NCI-H510A treated with DMSO at 0.1 percent for 48 hours (cell line): ENCODE measurements around the gene DSE.
"Not testable (repeated sequence)": the region's sequence is repeated elsewhere in the genome, so short reads cannot be mapped to it uniquely, and the experiment has no call there.

Experiments used
- DNase-seq: peaks from one replicate; lab custom pipeline; 2025; lab: John Stamatoyannopoulos, UW

DSE gene

DNA sequence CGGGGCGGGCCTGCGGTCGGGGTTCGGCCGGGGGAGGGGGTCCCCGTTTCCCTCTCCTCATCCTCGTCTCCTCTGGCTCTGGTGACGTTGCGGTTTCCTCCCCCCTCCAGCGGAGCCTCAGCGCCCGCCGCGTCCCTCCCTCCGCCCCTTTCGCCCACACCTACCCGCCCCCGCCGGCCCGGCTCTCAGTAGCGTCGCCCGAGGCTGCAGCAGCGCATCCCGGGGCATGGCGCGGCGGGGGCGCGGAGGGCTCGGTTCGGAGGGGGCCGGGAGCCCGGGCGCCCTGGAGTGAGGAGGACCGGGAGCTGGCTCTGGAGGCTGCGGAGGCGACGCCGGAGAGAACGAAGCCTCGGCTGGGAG, at the start of gene DSE:
TSS of gene DSE (plus strand) at position 188 of the 360 bp plus-strand sequence. CDS start 28,304 bp downstream, outside the sequence.
- no peak for DNase-seq

GRCh38 chr6:116321933-116322332, 48.8 kb upstream of the DSE start:
- not testable (repeated sequence) for DNase-seq

- DNase-seq = no peak
Observed at GRCh38 chr6:116323863-116324262, 46.9 kb upstream of the DSE start.

GRCh38 chr6:116325634-116326132, 45.1 kb upstream of the DSE start:
- not testable (repeated sequence) for DNase-seq

DNA sequence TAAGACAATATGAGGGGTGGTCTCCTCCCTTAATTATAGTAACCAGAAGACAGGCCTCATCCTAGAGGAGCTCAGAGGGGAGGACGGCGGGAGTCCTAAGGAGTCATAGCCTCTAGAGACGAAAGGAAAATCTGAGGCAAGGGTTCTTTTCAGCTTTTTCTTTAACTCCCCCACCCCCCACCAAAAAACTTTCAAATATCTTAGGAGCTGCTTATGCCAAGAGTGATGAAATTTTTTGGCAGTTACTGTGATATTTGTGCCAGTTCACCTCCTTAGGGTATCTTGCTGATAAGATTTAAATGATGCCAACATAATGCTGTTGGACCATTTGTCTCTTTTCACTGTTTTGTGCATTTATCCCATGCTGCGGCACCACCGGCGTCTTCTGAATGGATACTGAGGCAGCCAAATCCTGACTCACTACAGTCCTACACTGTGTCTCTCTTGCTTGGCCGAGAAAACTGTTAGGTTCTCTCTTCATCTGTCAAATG, 44.5 kb upstream of the DSE start:
- no peak for DNase-seq

GRCh38 chr6:116326996-116327395, 43.8 kb upstream of the DSE start:
- DNase-seq = no peak

- DNase-seq = no peak
Observed at GRCh38 chr6:116327803-116328527, 42.8 kb upstream of the DSE start.

GRCh38 chr6:116328528-116328903, 42.2 kb upstream of the DSE start:
- DNase-seq = no peak

DNA sequence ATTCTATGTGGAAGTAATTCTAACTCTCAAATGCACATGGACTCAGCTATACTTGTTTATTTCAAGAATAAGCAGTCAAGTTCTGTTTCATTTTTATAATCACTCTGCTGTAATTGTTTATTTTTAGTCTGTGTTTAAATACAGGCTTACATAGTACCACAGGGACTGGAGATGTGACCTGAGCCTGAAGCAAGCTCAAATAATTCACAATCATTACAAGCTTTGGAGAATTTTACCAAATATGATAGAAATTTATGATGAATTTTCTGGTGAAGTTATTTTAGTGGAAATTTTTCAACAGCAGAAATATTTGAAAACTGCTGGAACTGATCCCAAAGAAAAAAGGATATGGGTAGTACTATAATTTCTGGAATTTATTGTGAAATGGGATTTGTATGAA, 41.6 kb upstream of the DSE start:
- DNase-seq = no peak

DNA sequence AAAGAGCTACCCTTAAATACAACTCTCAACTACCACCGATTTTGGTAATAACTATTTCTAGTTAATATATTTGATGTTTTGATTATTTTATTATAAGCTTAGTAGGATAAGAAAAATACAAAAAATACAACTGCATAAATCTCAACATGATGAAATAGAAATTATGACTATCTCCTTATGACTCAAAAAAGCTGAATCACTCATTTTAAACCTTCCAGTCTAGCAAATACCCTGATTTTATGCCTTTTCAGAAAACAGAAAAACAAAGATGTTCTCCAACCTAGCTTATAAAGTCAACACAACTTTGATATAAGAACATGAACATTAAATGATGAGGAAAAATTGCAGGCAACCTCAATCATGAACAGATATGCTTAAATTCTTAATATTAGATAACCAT, 40.2 kb upstream of the DSE start:
- DNase-seq = no peak

GRCh38 chr6:116332096-116332495, 38.7 kb upstream of the DSE start:
- DNase-seq = no peak

DNA sequence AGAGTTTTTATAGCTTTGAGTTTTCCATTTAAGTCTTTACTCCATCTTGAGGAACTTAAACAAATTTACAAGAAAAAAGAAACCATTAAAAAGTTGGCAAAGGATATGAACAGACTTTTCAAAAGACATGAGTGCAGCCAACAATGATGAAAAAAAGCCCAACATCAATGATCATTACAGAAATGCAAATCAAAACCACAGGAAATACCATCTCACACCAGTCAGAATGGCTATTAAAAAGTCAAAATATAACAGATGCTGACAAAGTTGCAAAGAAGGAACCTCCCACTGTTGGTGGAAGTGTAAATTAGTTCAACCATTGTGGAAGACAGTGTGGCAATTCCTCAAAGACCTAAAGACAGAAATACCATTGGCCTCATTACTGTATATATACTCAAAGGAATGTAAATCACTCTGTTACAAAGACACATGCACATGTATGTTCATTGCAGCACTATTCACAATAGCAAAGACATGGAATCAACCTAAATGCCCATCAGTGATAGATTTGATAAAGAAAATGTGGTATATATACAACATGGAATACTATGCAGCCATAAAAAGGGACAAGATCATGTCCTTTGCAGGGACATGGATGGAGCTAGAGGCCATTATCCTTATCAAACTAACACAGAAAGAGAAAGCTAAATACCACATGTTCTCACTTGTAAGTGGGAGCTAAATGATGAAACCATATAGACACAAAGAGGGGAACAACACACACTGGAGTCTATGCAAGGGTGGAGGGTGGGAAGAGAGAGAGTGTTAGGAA, 35.9 kb upstream of the DSE start:
- DNase-seq = not testable (repeated sequence)

GRCh38 chr6:116335612-116336215, 35.0 kb upstream of the DSE start:
- no peak for DNase-seq

- DNase-seq = no peak
Observed at GRCh38 chr6:116338943-116339342, 31.8 kb upstream of the DSE start.

- DNase-seq = not testable (repeated sequence)
Observed at GRCh38 chr6:116340625-116341024, 30.1 kb upstream of the DSE start.

GRCh38 chr6:116349216-116349615, 21.5 kb upstream of the DSE start:
- no peak for DNase-seq

GRCh38 chr6:116351101-116351500, 19.6 kb upstream of the DSE start:
- DNase-seq = no peak

- no peak for DNase-seq
Observed at GRCh38 chr6:116352515-116353471, 18.0 kb upstream of the DSE start.

DNA sequence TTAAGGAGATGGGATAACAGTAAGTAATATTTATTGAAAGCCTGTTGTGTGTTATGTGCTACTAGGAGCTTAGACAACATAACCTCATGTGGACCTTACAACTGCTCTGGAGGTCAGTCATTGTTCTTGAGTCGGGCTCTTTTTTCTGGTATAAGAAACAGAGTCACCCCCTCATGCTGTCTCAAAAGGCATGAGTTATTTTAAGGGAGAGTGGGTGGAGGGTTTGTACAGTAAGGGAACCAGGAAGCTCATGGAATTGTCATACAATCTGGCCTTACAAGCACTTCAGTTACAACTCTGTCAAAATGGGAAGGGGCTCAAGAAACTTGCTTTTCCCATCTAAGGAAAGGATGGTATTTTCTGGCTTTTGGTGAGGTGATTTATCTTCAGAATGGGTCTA, 16.5 kb upstream of the DSE start:
- no peak for DNase-seq

DNA sequence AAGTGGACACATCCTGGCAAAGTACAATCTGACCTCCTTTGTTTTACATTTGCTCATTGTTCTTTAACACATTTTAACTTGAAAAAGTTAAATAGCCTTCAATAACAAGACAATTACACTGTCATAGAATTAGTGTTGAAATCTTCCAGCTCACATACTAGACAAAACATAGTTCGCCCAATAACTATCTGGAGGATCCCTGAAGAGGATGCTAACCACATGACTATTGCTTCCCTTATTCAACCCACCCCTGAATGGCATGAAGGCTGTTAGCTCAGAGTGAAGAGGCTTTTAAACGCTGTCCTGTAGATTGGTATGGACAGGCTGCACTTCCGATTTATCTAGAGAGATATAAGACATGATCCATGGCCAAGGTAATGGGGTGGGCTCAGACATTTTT, 15.0 kb upstream of the DSE start:
- DNase-seq = no peak

DNA sequence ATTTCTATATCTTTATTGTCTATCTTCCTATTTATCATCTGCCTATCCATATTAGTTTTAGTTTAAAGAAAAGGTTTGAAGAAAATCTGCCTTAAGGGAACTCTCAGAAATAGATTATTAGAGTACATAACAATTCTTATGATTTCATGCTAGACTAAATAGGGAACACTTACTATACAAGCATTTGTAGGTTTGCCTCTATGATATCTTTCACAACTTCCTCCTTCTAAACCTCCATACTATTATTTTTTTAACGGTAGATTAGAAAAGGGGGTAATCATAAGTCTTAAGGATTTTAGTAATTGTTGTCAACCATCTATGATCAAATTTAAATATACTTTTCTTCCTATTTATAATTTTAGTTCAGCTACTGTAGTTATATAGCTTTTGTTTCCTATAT, 11.6 kb upstream of the DSE start:
- no peak for DNase-seq

- no peak for DNase-seq
Observed at GRCh38 chr6:116359835-116360234, 10.9 kb upstream of the DSE start.
